ENCODE data around the gene CMYA5. TPM values are rescaled to one million over a fixed set of nuclear protein-coding genes. Genes with fewer than 3 reads are reported as not detected.

CMYA5 gene
- total RNA-seq, 1 donor from 2014 or later = 0.44 TPM

- Mint-ChIP-seq H3K27ac (ENCODE audit: unreplicated experiment) (peak overlapping the region; percentile 14), H3K4me1 (no peaks in the 10 kb centered on the region), H3K9me3 (no peaks in the 10 kb centered on the region), H3K27me3 (ENCODE audit: low read depth) (no peaks in the 10 kb centered on the region), H3K4me3 (no peak overlapping the region), H3K36me3 (ENCODE audit: low read depth) (peaks cover 5% of the 10 kb centered on the region)
- no peak for DNase-seq (ENCODE audit: low read depth, low spot score)
- TF ChIP-seq, protein P1, sequence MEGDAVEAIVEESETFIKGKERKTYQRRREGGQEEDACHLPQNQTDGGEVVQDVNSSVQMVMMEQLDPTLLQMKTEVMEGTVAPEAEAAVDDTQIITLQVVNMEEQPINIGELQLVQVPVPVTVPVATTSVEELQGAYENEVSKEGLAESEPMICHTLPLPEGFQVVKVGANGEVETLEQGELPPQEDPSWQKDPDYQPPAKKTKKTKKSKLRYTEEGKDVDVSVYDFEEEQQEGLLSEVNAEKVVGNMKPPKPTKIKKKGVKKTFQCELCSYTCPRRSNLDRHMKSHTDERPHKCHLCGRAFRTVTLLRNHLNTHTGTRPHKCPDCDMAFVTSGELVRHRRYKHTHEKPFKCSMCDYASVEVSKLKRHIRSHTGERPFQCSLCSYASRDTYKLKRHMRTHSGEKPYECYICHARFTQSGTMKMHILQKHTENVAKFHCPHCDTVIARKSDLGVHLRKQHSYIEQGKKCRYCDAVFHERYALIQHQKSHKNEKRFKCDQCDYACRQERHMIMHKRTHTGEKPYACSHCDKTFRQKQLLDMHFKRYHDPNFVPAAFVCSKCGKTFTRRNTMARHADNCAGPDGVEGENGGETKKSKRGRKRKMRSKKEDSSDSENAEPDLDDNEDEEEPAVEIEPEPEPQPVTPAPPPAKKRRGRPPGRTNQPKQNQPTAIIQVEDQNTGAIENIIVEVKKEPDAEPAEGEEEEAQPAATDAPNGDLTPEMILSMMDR (conservative IDR thresholded peaks at IDR 0.05) = no peak
Observed at GRCh38 chr5:79793304-79793703, 103.7 kb downstream of the CMYA5 start.

DNA sequence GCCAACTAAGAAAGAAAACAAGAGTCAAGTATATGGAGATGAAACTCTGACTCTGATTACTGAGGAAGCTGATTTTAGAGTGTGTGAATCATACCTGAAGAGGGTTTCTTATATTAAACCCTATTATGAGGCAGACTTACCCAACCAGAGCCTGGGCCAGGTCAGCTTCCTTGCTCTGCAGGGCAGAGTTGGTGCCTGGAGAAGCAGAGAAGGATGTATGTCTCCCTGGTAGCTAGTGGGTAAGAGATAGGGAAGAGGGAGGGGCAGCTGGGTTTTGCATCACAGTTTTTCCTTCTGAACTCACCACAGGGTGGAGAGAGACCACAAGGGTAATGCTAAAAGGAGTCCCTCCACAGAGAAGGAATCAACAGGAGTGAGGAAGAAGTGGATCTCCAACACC lies 104.1 kb downstream of the CMYA5 start:
- Mint-ChIP-seq H3K27me3 (ENCODE audit: low read depth) (no peaks in the 10 kb centered on the region), H3K9me3 (no peaks in the 10 kb centered on the region), H3K4me3 (no peak overlapping the region), H3K36me3 (ENCODE audit: low read depth) (peaks cover 5% of the 10 kb centered on the region), H3K4me1 (no peaks in the 10 kb centered on the region), H3K27ac (ENCODE audit: unreplicated experiment) (peak overlapping the region; percentile 14)
- DNase-seq (ENCODE audit: low read depth, low spot score) = no peak
- TF ChIP-seq, protein P1 (conservative IDR thresholded peaks at IDR 0.05) = no peak

DNA sequence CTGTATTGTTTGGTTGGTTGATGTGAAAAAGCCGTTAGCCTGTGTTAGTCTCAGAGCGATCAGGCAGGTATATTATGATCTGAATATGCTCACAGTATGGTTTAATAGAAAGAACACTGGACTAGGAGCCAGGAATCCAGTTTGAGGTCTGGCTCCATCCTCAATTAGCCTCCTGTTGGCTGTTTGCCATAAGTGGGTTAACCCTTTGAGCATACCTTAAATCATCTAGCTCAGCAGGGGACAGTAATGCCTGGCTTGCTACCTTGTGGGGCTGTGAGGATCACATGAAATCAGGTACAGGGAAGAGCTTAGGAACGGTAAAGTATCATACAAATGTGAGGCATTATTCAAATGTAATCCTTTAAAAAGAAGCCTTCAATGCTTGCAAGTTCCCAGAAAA lies 104.7 kb downstream of the CMYA5 start:
- no peaks in the 10 kb centered on the region for H3K9me3 Mint-ChIP-seq
- no peaks in the 10 kb centered on the region for H3K27me3 Mint-ChIP-seq (ENCODE audit: low read depth)
- H3K4me1 Mint-ChIP-seq = no peaks in the 10 kb centered on the region
- no peak overlapping the region for H3K27ac Mint-ChIP-seq (ENCODE audit: unreplicated experiment)
- no peak overlapping the region for H3K4me3 Mint-ChIP-seq
- TF ChIP-seq, protein P1 (conservative IDR thresholded peaks at IDR 0.05) = no peak
- H3K36me3 Mint-ChIP-seq (ENCODE audit: low read depth) = peaks cover 5% of the 10 kb centered on the region
- no peak for DNase-seq (ENCODE audit: low read depth, low spot score)

GRCh38 chr5:79795764-79796398 lies 106.2 kb downstream of the CMYA5 start:
- Mint-ChIP-seq H3K36me3 (ENCODE audit: low read depth) (peaks cover 3% of the 10 kb centered on the region), H3K4me1 (no peaks in the 10 kb centered on the region), H3K27me3 (ENCODE audit: low read depth) (no peaks in the 10 kb centered on the region), H3K4me3 (no peak overlapping the region), H3K27ac (ENCODE audit: unreplicated experiment) (no peak overlapping the region), H3K9me3 (no peaks in the 10 kb centered on the region)
- TF ChIP-seq, protein P1 (conservative IDR thresholded peaks at IDR 0.05) = no peak
- no peak for DNase-seq (ENCODE audit: low read depth, low spot score)

- H3K4me1 Mint-ChIP-seq = no peaks in the 10 kb centered on the region
- H3K36me3 Mint-ChIP-seq (ENCODE audit: low read depth) = peaks cover 3% of the 10 kb centered on the region
- TF ChIP-seq, protein P1 (conservative IDR thresholded peaks at IDR 0.05) = no peak
- peak overlapping the region; percentile 65 for H3K27ac Mint-ChIP-seq (ENCODE audit: unreplicated experiment)
- DNase-seq (ENCODE audit: low read depth, low spot score) = no peak
- no peak overlapping the region for H3K4me3 Mint-ChIP-seq
- H3K9me3 Mint-ChIP-seq = no peaks in the 10 kb centered on the region
- no peaks in the 10 kb centered on the region for H3K27me3 Mint-ChIP-seq (ENCODE audit: low read depth)
Observed at GRCh38 chr5:79798893-79799590, 109.4 kb downstream of the CMYA5 start.

Data from neural crest cell (in vitro differentiated cells).